ENCODE measurements around the gene CPT1A.

- no peak for TF ChIP-seq CTCF (IDR thresholded peaks at IDR 0.05; ENCODE audit: low read depth, low read length)
- no peak for TF ChIP-seq POLR2A (IDR thresholded peaks at IDR 0.05; ENCODE audit: extremely low read depth, insufficient read length)
- TF ChIP-seq MAX (IDR thresholded peaks at IDR 0.05; ENCODE audit: low read depth, low read length) = no peak
Measured at GRCh38 chr11:68759991-68760390, 81.7 kb downstream of the CPT1A start.
